Measurements from ENCODE around the gene MAGOH. TPM values are rescaled to one million over a fixed set of nuclear protein-coding genes. Genes with fewer than 3 reads are reported as not detected.
A peak's percentile ranks its signal among the peaks of the same experiment; 100 is the strongest.

The MAGOH gene
- total and polyA plus RNA-seq, 10 of the 15 experiments (the other 5 are each of a cell fraction or from before 2014, with no cell fraction given), result 62.6 to 261 (median 89.8) TPM

DNA sequence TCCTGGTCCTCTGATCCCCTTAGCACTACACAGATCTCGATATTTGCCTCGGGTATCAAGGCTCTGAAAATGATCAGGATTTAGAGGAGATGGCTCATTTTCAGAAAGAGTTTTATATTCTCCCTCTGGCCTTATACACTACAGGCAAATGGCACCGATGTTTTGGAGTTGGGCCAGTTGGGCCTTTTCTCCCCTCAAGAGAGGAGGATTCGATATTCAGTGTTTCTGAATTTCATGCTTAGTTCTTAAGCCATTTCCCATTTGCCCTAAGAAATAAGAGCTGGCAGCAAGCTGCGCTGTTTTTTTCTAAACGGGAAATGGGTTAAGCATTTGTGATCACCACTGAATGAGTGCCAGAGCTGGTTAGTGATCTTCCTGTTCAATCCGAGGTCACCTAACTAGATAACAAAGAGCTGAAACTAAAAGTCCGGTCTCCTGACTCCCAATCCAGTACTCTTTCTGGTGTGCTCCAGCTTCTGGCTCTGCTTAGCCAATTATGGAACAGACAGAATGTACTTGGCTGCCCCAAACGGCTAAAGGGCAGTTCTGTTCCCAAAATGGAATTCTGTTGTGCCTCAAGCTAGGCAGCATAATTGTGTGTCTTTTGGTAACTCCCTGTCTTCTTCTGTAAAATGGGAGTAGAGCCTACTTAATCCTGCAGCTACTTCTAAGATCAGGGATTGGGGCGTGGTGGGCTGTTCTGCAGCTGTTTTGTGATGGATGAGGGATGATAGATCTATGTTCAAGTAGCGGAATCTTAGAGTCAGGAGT, 42.9 kb downstream of the MAGOH start:
- CTCF ChIA-PET, result interaction anchor here (1.4 to 3.9 kb wide), 3 partner anchors 9 to 198 kb away, joined by 4 to 32 read pairs (median 8); no protein-coding TSS in a partner anchor
- peak overlapping the region; percentile 12 for H2AFZ ChIP-seq (ENCODE audit: control insufficient read depth, low read depth, low read length)
- TF ChIP-seq STAT3 (IDR thresholded peaks at IDR 0.05; ENCODE audit: low read depth, low read length), result no peak
- no peak for TF ChIP-seq PAX5 (IDR thresholded peaks at IDR 0.05; ENCODE audit: borderline replicate concordance, low read depth, low read length)
- TF ChIP-seq CBFB (IDR thresholded peaks at IDR 0.05; ENCODE audit: low read depth), result no peak
- no peak for TF ChIP-seq CHD2 (IDR thresholded peaks at IDR 0.05; ENCODE audit: borderline replicate concordance, low read depth, low read length)
- no peak for TF ChIP-seq IRF4 (IDR thresholded peaks at IDR 0.05; ENCODE audit: low read depth, low read length)
- TF ChIP-seq CBX3 (IDR thresholded peaks at IDR 0.05; ENCODE audit: borderline replicate concordance, low read depth), result no peak
- TF ChIP-seq, protein P1, sequence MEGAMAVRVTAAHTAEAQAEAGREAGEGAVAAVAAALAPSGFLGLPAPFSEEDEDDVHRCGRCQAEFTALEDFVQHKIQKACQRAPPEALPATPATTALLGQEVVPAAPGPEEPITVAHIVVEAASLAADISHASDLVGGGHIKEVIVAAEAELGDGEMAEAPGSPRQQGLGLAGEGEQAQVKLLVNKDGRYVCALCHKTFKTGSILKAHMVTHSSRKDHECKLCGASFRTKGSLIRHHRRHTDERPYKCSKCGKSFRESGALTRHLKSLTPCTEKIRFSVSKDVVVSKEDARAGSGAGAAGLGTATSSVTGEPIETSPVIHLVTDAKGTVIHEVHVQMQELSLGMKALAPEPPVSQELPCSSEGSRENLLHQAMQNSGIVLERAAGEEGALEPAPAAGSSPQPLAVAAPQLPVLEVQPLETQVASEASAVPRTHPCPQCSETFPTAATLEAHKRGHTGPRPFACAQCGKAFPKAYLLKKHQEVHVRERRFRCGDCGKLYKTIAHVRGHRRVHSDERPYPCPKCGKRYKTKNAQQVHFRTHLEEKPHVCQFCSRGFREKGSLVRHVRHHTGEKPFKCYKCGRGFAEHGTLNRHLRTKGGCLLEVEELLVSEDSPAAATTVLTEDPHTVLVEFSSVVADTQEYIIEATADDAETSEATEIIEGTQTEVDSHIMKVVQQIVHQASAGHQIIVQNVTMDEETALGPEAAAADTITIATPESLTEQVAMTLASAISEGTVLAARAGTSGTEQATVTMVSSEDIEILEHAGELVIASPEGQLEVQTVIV (IDR thresholded peaks at IDR 0.05; ENCODE audit: borderline replicate concordance, partially characterized antibody), result no peak
- TF ChIP-seq STAT1 (conservative IDR thresholded peaks at IDR 0.05), result no peak
- TF ChIP-seq, protein P2, sequence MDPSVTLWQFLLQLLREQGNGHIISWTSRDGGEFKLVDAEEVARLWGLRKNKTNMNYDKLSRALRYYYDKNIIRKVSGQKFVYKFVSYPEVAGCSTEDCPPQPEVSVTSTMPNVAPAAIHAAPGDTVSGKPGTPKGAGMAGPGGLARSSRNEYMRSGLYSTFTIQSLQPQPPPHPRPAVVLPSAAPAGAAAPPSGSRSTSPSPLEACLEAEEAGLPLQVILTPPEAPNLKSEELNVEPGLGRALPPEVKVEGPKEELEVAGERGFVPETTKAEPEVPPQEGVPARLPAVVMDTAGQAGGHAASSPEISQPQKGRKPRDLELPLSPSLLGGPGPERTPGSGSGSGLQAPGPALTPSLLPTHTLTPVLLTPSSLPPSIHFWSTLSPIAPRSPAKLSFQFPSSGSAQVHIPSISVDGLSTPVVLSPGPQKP (IDR thresholded peaks at IDR 0.05; ENCODE audit: low read depth, low read length), result no peak
- no peak for TF ChIP-seq YBX1 (IDR thresholded peaks at IDR 0.05)
- TF ChIP-seq SMARCA5 (IDR thresholded peaks at IDR 0.05), result no peak
- no peak for TF ChIP-seq POU2F2 (IDR thresholded peaks at IDR 0.05; ENCODE audit: borderline replicate concordance, low read depth, low read length)
- TF ChIP-seq ZBED1 (IDR thresholded peaks at IDR 0.05; ENCODE audit: borderline replicate concordance), result no peak
- TF ChIP-seq EZH2 (IDR thresholded peaks at IDR 0.05; ENCODE audit: borderline replicate concordance, control insufficient read depth, low read depth, low read length), result no peak
- TF ChIP-seq ZNF274 (IDR thresholded peaks at IDR 0.05; ENCODE audit: insufficient read depth, insufficient read length), result no peak
- no peak for TF ChIP-seq MEF2B (IDR thresholded peaks at IDR 0.05; ENCODE audit: partially characterized antibody, poor library complexity, severe bottlenecking)
- TF ChIP-seq, protein P3, sequence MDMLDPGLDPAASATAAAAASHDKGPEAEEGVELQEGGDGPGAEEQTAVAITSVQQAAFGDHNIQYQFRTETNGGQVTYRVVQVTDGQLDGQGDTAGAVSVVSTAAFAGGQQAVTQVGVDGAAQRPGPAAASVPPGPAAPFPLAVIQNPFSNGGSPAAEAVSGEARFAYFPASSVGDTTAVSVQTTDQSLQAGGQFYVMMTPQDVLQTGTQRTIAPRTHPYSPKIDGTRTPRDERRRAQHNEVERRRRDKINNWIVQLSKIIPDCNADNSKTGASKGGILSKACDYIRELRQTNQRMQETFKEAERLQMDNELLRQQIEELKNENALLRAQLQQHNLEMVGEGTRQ (IDR thresholded peaks at IDR 0.05; ENCODE audit: borderline replicate concordance, low read depth, low read length), result no peak
- TF ChIP-seq GATAD2B (conservative IDR thresholded peaks at IDR 0.05; ENCODE audit: low read depth), result no peak
- TF ChIP-seq SUZ12 (IDR thresholded peaks at IDR 0.05; ENCODE audit: unreplicated experiment), result no peak
- in situ Hi-C loops (cut with MboI) (loop anchor here (25.0 kb wide), 1 partner anchor 283 kb away; the partner anchor contains the start of gene ECHDC2), intact Hi-C loops (cut with micrococcal nuclease; ENCODE audit: unreplicated experiment) (loop anchor here (2.0 kb wide), 1 partner anchor 25 kb away; the partner anchor contains the start of gene CZIB)
- no peaks in the 10 kb centered on the region for H4K20me1 ChIP-seq (ENCODE audit: control insufficient read depth, insufficient read depth)
- 94% methylated on average over 11 of the region's 11 CpGs for WGBS (ENCODE audit: insufficient coverage, insufficient replicate concordance, low lambda C conversion rate, missing lambda C conversion rate)
- H3K9ac ChIP-seq (ENCODE audit: control insufficient read depth, insufficient read depth, low read length), result no peak overlapping the region
- no peak for ATAC-seq
- H3K4me1 ChIP-seq (ENCODE audit: control insufficient read depth, insufficient read depth, low read length), result peaks cover 2% of the 10 kb centered on the region; the same call in 1 of the 2 replicates
- RAD21 ChIA-PET (ENCODE audit: unreplicated experiment), result interaction anchor here (1.6 kb wide), 1 partner anchor 10 kb away, joined by 5 read pairs; no protein-coding TSS in a partner anchor
- no peak for DNase-seq (ENCODE audit: low read depth, low spot score)
- no peaks in the 10 kb centered on the region for H3K27me3 ChIP-seq (replicated peaks in 1 of 2; ENCODE audit: control insufficient read depth in 2 of 2, insufficient read depth in 2 of 2, low read length in 1 of 2)
- H3K4me2 ChIP-seq (ENCODE audit: control insufficient read depth, insufficient read depth), result no peak overlapping the region
- FAIRE-seq, result no peak
- H3K36me3 ChIP-seq (ENCODE audit: control insufficient read depth in 2 of 2, insufficient read depth in 2 of 2, low read length in 1 of 2), result no peaks in the 10 kb centered on the region
- SMC1A ChIA-PET (ENCODE audit: uncharacterized antibody, unreplicated experiment), result interaction anchor here (0.6 kb wide), 1 partner anchor 334 kb away, joined by 3 read pairs; no protein-coding TSS in a partner anchor
- no peak overlapping the region for H3K27ac ChIP-seq (ENCODE audit: control insufficient read depth, insufficient read depth)
- peaks cover 16% of the 10 kb centered on the region for H3K79me2 ChIP-seq (ENCODE audit: control insufficient read depth, insufficient read depth, low read length)
- no peaks in the 10 kb centered on the region for H3K9me3 ChIP-seq (replicated peaks; ENCODE audit: control insufficient read depth, insufficient read depth, low read length)
- BruUV-seq (replicated peaks), result no TSS peak
- POLR2A ChIA-PET, result interaction anchor here (0.9 to 1.5 kb wide), 3 partner anchors 17 to 24 kb away, joined by 3 to 5 read pairs (median 5); no protein-coding TSS in a partner anchor
- no peak overlapping the region for H3K4me3 ChIP-seq

All from GM12878 (cell line).